NT2/D1 (cell line): ENCODE measurements around the gene PARD6B.

ENCODE experiments used
- YY1 ChIP-seq: IDR thresholded peaks from 2 replicates; pipeline ENCODE4 v1.6.1; 2011; ENCODE audit not compliant: insufficient read length, insufficient read depth
- ZNF274 ChIP-seq: IDR thresholded peaks from 2 replicates; pipeline ENCODE4 v1.6.1; 2011; ENCODE audit warnings: mild to moderate bottlenecking, low read depth, low read length

DNA sequence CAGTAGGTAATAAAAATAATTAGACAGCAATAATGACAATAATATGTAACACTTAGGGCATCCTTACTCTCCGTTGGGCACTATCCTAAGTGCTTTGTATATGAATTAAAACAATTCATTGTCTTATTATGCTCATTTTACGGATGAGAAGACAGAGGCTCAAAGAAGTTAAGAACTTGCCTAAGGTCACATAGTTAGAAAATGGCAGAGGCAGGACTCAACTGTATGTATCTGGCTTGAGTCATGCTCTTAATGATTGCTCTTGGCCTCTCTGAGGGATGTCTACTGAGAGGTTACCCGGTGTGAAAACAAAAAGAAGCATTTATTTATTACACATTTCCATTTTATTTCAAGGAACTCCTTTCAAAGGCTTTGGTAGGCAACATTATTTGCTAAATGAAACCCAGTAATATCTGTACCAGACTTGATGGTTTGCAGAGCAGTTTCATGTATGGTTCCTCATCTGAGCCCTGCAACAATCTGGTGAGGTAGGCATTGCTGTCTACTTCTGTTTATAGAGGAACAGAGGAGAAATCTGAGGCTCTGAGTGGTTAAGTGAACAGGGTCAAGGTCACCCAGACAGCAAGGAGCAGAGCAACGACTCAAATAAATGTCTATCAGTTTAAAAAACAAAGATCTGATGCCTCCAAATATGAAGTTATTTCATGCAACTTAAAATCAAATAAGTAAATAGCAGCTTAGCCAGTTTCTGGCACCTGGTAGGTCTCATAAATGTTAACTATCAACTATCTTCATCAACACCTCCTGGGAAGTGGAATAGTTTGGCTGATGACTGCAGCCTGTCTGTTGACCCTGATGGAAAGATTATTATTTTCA lies 4.2 kb upstream of the PARD6B start:
- TF ChIP-seq ZNF274 (no peak), YY1 (no peak)
